Measurements from ENCODE around the gene SGSH.

DNA sequence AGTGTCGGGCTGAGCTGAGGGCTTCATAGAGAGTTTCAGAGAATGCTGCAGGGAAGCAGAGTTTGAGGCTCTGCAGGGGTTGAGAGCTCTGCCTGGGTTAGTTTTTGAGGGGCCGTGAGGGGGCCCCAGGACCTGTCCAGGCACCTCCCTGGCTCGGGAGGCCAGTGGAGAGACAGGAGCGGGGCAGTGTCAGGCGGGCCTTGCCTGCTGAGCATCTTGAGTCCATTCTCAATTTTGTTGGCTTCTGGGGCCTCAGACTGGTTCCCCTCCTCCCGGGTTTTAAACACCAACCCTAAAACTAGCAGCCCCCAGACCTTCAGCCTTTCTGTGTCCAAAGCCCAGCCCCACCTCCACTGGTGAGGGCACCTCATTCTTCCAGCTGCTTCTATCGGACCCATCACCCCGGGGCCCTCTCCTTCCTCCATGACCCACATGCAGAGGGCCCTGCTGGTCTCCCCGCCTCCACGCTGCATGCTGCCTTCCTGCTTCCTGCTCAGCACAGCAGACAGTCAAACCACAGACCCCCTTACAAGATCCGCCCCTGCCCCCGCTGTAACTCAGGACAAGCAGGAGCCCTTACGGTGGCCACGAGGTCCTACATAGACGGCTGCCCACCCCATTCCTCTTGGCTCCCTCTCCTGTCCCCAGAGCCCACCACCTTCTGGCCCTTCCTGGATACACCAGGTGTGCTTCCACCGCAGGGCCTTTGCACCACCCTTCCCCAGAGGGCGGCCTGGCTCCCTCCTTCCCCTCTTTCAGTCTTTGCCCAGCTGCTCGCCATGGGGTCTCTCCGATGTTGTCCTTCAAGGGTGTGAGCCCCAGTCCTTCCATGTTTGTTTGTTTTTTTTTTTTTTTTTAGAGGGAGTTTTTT, 44.3 kb upstream of the SGSH start:
- TF ChIP-seq, protein P1, sequence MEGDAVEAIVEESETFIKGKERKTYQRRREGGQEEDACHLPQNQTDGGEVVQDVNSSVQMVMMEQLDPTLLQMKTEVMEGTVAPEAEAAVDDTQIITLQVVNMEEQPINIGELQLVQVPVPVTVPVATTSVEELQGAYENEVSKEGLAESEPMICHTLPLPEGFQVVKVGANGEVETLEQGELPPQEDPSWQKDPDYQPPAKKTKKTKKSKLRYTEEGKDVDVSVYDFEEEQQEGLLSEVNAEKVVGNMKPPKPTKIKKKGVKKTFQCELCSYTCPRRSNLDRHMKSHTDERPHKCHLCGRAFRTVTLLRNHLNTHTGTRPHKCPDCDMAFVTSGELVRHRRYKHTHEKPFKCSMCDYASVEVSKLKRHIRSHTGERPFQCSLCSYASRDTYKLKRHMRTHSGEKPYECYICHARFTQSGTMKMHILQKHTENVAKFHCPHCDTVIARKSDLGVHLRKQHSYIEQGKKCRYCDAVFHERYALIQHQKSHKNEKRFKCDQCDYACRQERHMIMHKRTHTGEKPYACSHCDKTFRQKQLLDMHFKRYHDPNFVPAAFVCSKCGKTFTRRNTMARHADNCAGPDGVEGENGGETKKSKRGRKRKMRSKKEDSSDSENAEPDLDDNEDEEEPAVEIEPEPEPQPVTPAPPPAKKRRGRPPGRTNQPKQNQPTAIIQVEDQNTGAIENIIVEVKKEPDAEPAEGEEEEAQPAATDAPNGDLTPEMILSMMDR (IDR thresholded peaks at IDR 0.05): no peak
- TF ChIP-seq POLR2A (IDR thresholded peaks at IDR 0.05): no peak

All from testis (tissue), 2 donors.